Thymus (tissue), 11 donors: Measurements from ENCODE around the gene SMIM1. TPM values are rescaled to one million over a fixed set of nuclear protein-coding genes. Genes with fewer than 3 reads are reported as not detected.

ENCODE experiments used
- DNase-seq, 9 donors: peaks; one replicate each; pipeline ENCODE4 v3.0.0-alpha.2; 2013; ENCODE audit warnings: low spot score in 9 of 9, low read depth in 6 of 9, missing footprints in 1 of 9
- H3K27ac ChIP-seq, 2 donors: one replicate each; pipeline ENCODE4 v1.5.1; 2013; ENCODE audit warnings: control low read depth in 1 of 2, low read depth in 1 of 2, low read length in 1 of 2, mild to moderate bottlenecking in 1 of 2, moderate library complexity in 1 of 2
- H3K27me3 ChIP-seq, 2 donors: one replicate each; pipeline ENCODE4 v1.5.1; 2013; ENCODE audit warnings: low read length in 1 of 2; ENCODE audit not compliant: control insufficient read depth in 2 of 2, insufficient read depth in 1 of 2
- H3K36me3 ChIP-seq, 2 donors: one replicate each; pipeline ENCODE4 v1.5.1; 2013; ENCODE audit warnings: low read length in 1 of 2, mild to moderate bottlenecking in 1 of 2, moderate library complexity in 1 of 2; ENCODE audit not compliant: control insufficient read depth in 2 of 2, insufficient read depth in 2 of 2
- H3K4me1 ChIP-seq, 2 donors: one replicate each; pipeline ENCODE4 v1.5.1; 2013; ENCODE audit warnings: low read length in 2 of 2; ENCODE audit not compliant: control insufficient read depth in 2 of 2, insufficient read depth in 2 of 2
- H3K4me3 ChIP-seq, 2 donors: one replicate each; pipeline ENCODE4 v1.5.1; 2013; ENCODE audit warnings: low read length in 2 of 2, control low read depth in 1 of 2, mild to moderate bottlenecking in 1 of 2
- H3K9me3 ChIP-seq, 2 donors: one replicate each; pipeline ENCODE4 v1.5.1; 2013; ENCODE audit warnings: low read length in 1 of 2, mild to moderate bottlenecking in 1 of 2; ENCODE audit not compliant: control insufficient read depth in 2 of 2, insufficient read depth in 1 of 2
- WGBS: extraction: QIAGEN DNeasy Blood & Tissue Kit; methylation state at CpG from one replicate; pipeline ENCODE4 v1.1.7; 2013; 5-methylcytosine and 5-hydroxymethylcytosine counted together
- polyA plus RNA-seq: library from polyadenylated mRNA; stranded (reverse); fragments of 200-250 nt; gene quantifications from one replicate; pipeline ENCODE4 v1.2.3, GENCODE V29; 2013
- total RNA-seq: library from RNA; stranded (reverse); fragments of 120-200 nt; gene quantifications from one replicate; pipeline ENCODE4 v1.2.4, GENCODE V29; 2013
- donor health status: healthy.

Gene SMIM1
- total and polyA plus RNA-seq, 2 donors = 6.9 to 7.0 TPM

- Histone ChIP-seq H3K27me3 (peaks cover 0 to 24% of the 10 kb centered on the region in 2 donors), H3K27ac (no peak overlapping the region), H3K4me3 (no peak overlapping the region), H3K9me3 (no peaks in the 10 kb centered on the region), H3K36me3 (peaks cover 0 to 5% of the 10 kb centered on the region in 2 donors), H3K4me1 (peaks cover 0 to 2% of the 10 kb centered on the region in 2 donors)
- no peak for DNase-seq
- 81% methylated on average over 32 of the region's 32 CpGs for WGBS
These were observed 42.7 kb upstream of the SMIM1 start for GRCh38 chr1:3729594-3730542.

- 65% methylated on average over 25 of the region's 25 CpGs for WGBS
- peaks cover 0 to 24% of the 10 kb centered on the region in 2 donors for H3K27me3 ChIP-seq
- no peak for DNase-seq
These were observed 41.9 kb upstream of the SMIM1 start for GRCh38 chr1:3730543-3731247.

GRCh38 chr1:3731583-3732433 lies 40.7 kb upstream of the SMIM1 start:
- no peak for DNase-seq
- H3K27me3 ChIP-seq = peaks cover 0 to 24% of the 10 kb centered on the region in 2 donors

More at GRCh38 chr1:3730543-3731247, 41.9 kb upstream of the SMIM1 start:
- Histone ChIP-seq H3K4me1 (peaks cover 0 to 2% of the 10 kb centered on the region in 2 donors), H3K36me3 (peaks cover 0 to 8% of the 10 kb centered on the region in 2 donors), H3K4me3 (no peak overlapping the region), H3K27ac (no peak overlapping the region), H3K9me3 (no peaks in the 10 kb centered on the region)

GRCh38 chr1:3732434-3733093 lies 40.0 kb upstream of the SMIM1 start:
- Histone ChIP-seq H3K4me3 (no peak overlapping the region), H3K27ac (no peak overlapping the region), H3K27me3 (peaks cover 0 to 23% of the 10 kb centered on the region in 2 donors), H3K36me3 (peaks cover 0 to 8% of the 10 kb centered on the region in 2 donors), H3K4me1 (peaks cover 0 to 5% of the 10 kb centered on the region in 2 donors), H3K9me3 (no peaks in the 10 kb centered on the region)
- DNase-seq = no peak
- WGBS = 47% methylated on average over 37 of the region's 37 CpGs

More at GRCh38 chr1:3731583-3732433, 40.7 kb upstream of the SMIM1 start:
- H3K4me3 ChIP-seq = no peak overlapping the region
- H3K9me3 ChIP-seq = no peaks in the 10 kb centered on the region
- H3K4me1 ChIP-seq = peaks cover 0 to 5% of the 10 kb centered on the region in 2 donors
- peaks cover 0 to 8% of the 10 kb centered on the region in 2 donors for H3K36me3 ChIP-seq
- 91% methylated on average over 25 of the region's 25 CpGs for WGBS
- no peak overlapping the region for H3K27ac ChIP-seq

- no peak for DNase-seq
- peaks cover 0 to 19% of the 10 kb centered on the region in 2 donors for H3K27me3 ChIP-seq
- 89% methylated on average over 29 of the region's 29 CpGs for WGBS
- no peak overlapping the region for H3K4me3 ChIP-seq
- peaks cover 0 to 11% of the 10 kb centered on the region in 2 donors for H3K36me3 ChIP-seq
- H3K4me1 ChIP-seq = peaks cover 0 to 5% of the 10 kb centered on the region in 2 donors
- peak overlapping the region in 1 of 2 donors; percentile 12 for H3K27ac ChIP-seq
- H3K9me3 ChIP-seq = no peaks in the 10 kb centered on the region
These were observed 39.3 kb upstream of the SMIM1 start for GRCh38 chr1:3733094-3733882.

- H3K4me1 ChIP-seq = peaks cover 0 to 5% of the 10 kb centered on the region in 2 donors
- 92% methylated on average over 17 of the region's 17 CpGs for WGBS
- H3K4me3 ChIP-seq = no peak overlapping the region
- peak overlapping the region in 1 of 2 donors; percentile 5 for H3K27ac ChIP-seq
- no peak for DNase-seq
- no peaks in the 10 kb centered on the region for H3K9me3 ChIP-seq
- H3K27me3 ChIP-seq = peaks cover 0 to 19% of the 10 kb centered on the region in 2 donors
- peaks cover 5 to 15% of the 10 kb centered on the region in 2 donors for H3K36me3 ChIP-seq
These were observed 38.5 kb upstream of the SMIM1 start for GRCh38 chr1:3733883-3734589.

- DNase-seq = no peak
- WGBS = 99% methylated on average over 16 of the region's 16 CpGs
- Histone ChIP-seq H3K9me3 (no peaks in the 10 kb centered on the region), H3K36me3 (peaks cover 5 to 15% of the 10 kb centered on the region in 2 donors), H3K4me1 (peaks cover 0 to 5% of the 10 kb centered on the region in 2 donors), H3K4me3 (no peak overlapping the region), H3K27me3 (peaks cover 0 to 19% of the 10 kb centered on the region in 2 donors), H3K27ac (no peak overlapping the region)
These were observed 37.9 kb upstream of the SMIM1 start for GRCh38 chr1:3734602-3735001.
